ENCODE measurements around the gene TEX261.

GRCh38 chr2:71001592-71001927 is 6.9 kb upstream of the TEX261 start:
- TF ChIP-seq FOXP2 (optimal IDR thresholded peaks at IDR 0.05; ENCODE audit: borderline replicate concordance, extremely low read depth, extremely low read length, insufficient read depth): no peak
- no peak for TF ChIP-seq POLR2AphosphoS5 (IDR thresholded peaks at IDR 0.05; ENCODE audit: low read depth, low read length)
- TF ChIP-seq TAF1 (IDR thresholded peaks at IDR 0.05; ENCODE audit: borderline replicate concordance, insufficient read depth, low read length): no peak
- TF ChIP-seq SIN3A (IDR thresholded peaks at IDR 0.05; ENCODE audit: borderline replicate concordance, insufficient read depth, low read length): no peak

All from PFSK-1 (cell line).